ENCODE data around the gene DLGAP1. TPM values are rescaled to one million over a fixed set of nuclear protein-coding genes. Genes with fewer than 3 reads are reported as not detected.
A peak's percentile ranks its signal among the peaks of the same experiment; 100 is the strongest.

Gene DLGAP1
- polyA plus RNA-seq, 1 donor from 2014 or later: 4.5 TPM

DNA sequence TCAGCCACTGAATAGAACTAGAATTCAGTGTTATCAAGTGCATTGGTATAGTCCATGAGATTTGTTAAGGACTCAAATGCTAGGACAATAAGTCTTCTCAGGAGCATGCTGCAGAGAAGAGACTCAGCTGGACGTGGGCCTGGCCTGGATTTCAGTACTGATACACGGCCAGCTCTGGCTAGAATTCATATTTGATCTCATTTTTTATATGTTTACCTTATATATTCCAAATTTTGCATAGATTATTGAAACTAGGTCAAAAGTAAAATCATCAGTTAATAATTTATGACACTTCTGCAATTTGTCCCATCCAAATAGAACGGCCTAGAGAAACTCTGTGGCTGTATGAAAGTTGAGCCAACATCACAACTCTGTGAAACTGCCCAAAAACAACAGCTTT lies 262.0 kb downstream of the DLGAP1 start:
- H4K20me1 ChIP-seq (ENCODE audit: insufficient read depth): no peaks in the 10 kb centered on the region
- H3K4me2 ChIP-seq (ENCODE audit: low read length): no peak overlapping the region
- no peak overlapping the region for H3K9ac ChIP-seq (ENCODE audit: low read length)
- no peaks in the 10 kb centered on the region for H3K9me2 ChIP-seq (ENCODE audit: insufficient read depth, low read length)
- H3K36me3 ChIP-seq (ENCODE audit: insufficient read depth, low read length): no peaks in the 10 kb centered on the region
- no peaks in the 10 kb centered on the region for H3K79me2 ChIP-seq (replicated peaks; ENCODE audit: insufficient read depth, low read length)
- H3K4me3 ChIP-seq (ENCODE audit: low read length): no peak overlapping the region
- H3K27ac ChIP-seq (ENCODE audit: low read length): no peak overlapping the region
- no peak overlapping the region for H2AFZ ChIP-seq (ENCODE audit: low read depth, low read length)
- H3K9me3 ChIP-seq (ENCODE audit: low read length): no peaks in the 10 kb centered on the region
- no peaks in the 10 kb centered on the region for H3F3A ChIP-seq (ENCODE audit: insufficient read depth, low read length, poor library complexity, severe bottlenecking)
- H3K27me3 ChIP-seq (ENCODE audit: insufficient read depth, low read depth, low read length): no peaks in the 10 kb centered on the region
- TF ChIP-seq, protein P1, sequence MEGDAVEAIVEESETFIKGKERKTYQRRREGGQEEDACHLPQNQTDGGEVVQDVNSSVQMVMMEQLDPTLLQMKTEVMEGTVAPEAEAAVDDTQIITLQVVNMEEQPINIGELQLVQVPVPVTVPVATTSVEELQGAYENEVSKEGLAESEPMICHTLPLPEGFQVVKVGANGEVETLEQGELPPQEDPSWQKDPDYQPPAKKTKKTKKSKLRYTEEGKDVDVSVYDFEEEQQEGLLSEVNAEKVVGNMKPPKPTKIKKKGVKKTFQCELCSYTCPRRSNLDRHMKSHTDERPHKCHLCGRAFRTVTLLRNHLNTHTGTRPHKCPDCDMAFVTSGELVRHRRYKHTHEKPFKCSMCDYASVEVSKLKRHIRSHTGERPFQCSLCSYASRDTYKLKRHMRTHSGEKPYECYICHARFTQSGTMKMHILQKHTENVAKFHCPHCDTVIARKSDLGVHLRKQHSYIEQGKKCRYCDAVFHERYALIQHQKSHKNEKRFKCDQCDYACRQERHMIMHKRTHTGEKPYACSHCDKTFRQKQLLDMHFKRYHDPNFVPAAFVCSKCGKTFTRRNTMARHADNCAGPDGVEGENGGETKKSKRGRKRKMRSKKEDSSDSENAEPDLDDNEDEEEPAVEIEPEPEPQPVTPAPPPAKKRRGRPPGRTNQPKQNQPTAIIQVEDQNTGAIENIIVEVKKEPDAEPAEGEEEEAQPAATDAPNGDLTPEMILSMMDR (IDR thresholded peaks at IDR 0.05; ENCODE audit: poor library complexity, severe bottlenecking): no peak
- TF ChIP-seq SMC3 (conservative IDR thresholded peaks at IDR 0.05; ENCODE audit: poor library complexity) (no peak), RAD21 (conservative IDR thresholded peaks at IDR 0.05) (no peak), EZH2 (IDR thresholded peaks at IDR 0.05; ENCODE audit: borderline replicate concordance, insufficient read depth, low read length, poor library complexity, severe bottlenecking) (no peak), MXI1 (conservative IDR thresholded peaks at IDR 0.05; ENCODE audit: poor library complexity, severe bottlenecking) (no peak), POLR2AphosphoS5 (IDR thresholded peaks at IDR 0.05) (no peak), TAF1 (IDR thresholded peaks at IDR 0.05; ENCODE audit: low read depth) (no peak)
- TF ChIP-seq, protein P2, sequence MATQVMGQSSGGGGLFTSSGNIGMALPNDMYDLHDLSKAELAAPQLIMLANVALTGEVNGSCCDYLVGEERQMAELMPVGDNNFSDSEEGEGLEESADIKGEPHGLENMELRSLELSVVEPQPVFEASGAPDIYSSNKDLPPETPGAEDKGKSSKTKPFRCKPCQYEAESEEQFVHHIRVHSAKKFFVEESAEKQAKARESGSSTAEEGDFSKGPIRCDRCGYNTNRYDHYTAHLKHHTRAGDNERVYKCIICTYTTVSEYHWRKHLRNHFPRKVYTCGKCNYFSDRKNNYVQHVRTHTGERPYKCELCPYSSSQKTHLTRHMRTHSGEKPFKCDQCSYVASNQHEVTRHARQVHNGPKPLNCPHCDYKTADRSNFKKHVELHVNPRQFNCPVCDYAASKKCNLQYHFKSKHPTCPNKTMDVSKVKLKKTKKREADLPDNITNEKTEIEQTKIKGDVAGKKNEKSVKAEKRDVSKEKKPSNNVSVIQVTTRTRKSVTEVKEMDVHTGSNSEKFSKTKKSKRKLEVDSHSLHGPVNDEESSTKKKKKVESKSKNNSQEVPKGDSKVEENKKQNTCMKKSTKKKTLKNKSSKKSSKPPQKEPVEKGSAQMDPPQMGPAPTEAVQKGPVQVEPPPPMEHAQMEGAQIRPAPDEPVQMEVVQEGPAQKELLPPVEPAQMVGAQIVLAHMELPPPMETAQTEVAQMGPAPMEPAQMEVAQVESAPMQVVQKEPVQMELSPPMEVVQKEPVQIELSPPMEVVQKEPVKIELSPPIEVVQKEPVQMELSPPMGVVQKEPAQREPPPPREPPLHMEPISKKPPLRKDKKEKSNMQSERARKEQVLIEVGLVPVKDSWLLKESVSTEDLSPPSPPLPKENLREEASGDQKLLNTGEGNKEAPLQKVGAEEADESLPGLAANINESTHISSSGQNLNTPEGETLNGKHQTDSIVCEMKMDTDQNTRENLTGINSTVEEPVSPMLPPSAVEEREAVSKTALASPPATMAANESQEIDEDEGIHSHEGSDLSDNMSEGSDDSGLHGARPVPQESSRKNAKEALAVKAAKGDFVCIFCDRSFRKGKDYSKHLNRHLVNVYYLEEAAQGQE (IDR thresholded peaks at IDR 0.05; ENCODE audit: borderline replicate concordance): no peak

DNA sequence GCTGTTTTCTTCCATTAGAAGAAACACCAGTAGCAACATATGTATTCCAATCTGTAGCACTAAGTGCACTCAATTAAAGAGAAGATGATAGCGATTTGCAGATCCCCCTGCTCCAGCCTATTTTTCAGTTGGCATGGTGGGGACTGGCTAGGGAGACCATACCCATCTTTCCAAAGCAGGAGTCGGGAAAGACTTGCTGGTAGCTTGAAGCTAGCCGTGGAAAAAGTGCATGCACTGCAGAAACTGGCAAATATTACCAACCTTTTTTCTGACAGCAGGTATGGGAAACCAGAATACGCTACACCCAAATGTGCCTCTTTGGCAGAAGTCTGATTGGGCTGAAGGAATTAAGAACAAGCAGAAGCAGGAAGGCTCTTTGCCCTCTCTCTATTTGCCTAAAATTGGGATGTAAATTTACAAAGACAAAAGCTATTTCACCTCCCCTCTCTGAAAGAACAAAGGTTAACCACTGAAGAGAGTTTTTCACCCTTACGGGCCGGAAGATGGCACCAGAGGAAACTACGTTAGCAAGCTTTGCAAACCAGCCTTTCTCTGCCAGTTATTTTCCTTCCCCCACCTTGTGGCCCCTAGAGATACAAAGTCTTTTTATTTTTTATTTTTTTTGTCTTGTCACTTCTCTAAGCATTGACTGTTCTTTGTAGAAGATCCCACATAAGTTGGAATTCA lies 273.1 kb downstream of the DLGAP1 start:
- Histone ChIP-seq H3K9ac (ENCODE audit: low read length) (no peak overlapping the region), H3K9me3 (ENCODE audit: low read length) (peaks cover 8% of the 10 kb centered on the region), H3K27ac (ENCODE audit: low read length) (no peak overlapping the region), H3K36me3 (ENCODE audit: insufficient read depth, low read length) (no peaks in the 10 kb centered on the region), H3K4me2 (ENCODE audit: low read length) (no peak overlapping the region), H4K20me1 (ENCODE audit: insufficient read depth) (no peaks in the 10 kb centered on the region), H3K9me2 (ENCODE audit: insufficient read depth, low read length) (no peaks in the 10 kb centered on the region), H3K27me3 (ENCODE audit: insufficient read depth, low read depth, low read length) (no peaks in the 10 kb centered on the region), H2AFZ (ENCODE audit: low read depth, low read length) (no peak overlapping the region), H3K79me2 (replicated peaks; ENCODE audit: insufficient read depth, low read length) (no peaks in the 10 kb centered on the region), H3K4me3 (ENCODE audit: low read length) (no peak overlapping the region), H3F3A (ENCODE audit: insufficient read depth, low read length, poor library complexity, severe bottlenecking) (no peaks in the 10 kb centered on the region)
- TF ChIP-seq, protein P1 (IDR thresholded peaks at IDR 0.05; ENCODE audit: poor library complexity, severe bottlenecking): peak; percentile 27
- TF ChIP-seq SMC3 (conservative IDR thresholded peaks at IDR 0.05; ENCODE audit: poor library complexity) (peak; percentile 36), TAF1 (IDR thresholded peaks at IDR 0.05; ENCODE audit: low read depth) (no peak), MXI1 (conservative IDR thresholded peaks at IDR 0.05; ENCODE audit: poor library complexity, severe bottlenecking) (no peak), EP300 (conservative IDR thresholded peaks at IDR 0.05; ENCODE audit: poor library complexity, severe bottlenecking) (no peak), POLR2AphosphoS5 (IDR thresholded peaks at IDR 0.05) (no peak), EZH2 (IDR thresholded peaks at IDR 0.05; ENCODE audit: borderline replicate concordance, insufficient read depth, low read length, poor library complexity, severe bottlenecking) (no peak), RAD21 (conservative IDR thresholded peaks at IDR 0.05) (no peak)
- TF ChIP-seq, protein P2 (IDR thresholded peaks at IDR 0.05; ENCODE audit: borderline replicate concordance): no peak

Measured in neural cell (in vitro differentiated cells).